ENCODE results near the gene IRF6. TPM values are rescaled to one million over a fixed set of nuclear protein-coding genes. Genes with fewer than 3 reads are reported as not detected.
A peak's percentile ranks its signal among the peaks of the same experiment; 100 is the strongest.

The IRF6 gene
- total RNA-seq = under 0.01 and 0.66 TPM in 2 replicates
- 0.87 and 1.00 TPM in 2 replicates for polyA plus RNA-seq
- polyA plus RNA-seq (2012) = 0.36 and 0.83 TPM in 2 replicates
- 1.9 and 6.1 TPM in 2 replicates for polyA minus RNA-seq (ENCODE audit: low replicate concordance)

DNA sequence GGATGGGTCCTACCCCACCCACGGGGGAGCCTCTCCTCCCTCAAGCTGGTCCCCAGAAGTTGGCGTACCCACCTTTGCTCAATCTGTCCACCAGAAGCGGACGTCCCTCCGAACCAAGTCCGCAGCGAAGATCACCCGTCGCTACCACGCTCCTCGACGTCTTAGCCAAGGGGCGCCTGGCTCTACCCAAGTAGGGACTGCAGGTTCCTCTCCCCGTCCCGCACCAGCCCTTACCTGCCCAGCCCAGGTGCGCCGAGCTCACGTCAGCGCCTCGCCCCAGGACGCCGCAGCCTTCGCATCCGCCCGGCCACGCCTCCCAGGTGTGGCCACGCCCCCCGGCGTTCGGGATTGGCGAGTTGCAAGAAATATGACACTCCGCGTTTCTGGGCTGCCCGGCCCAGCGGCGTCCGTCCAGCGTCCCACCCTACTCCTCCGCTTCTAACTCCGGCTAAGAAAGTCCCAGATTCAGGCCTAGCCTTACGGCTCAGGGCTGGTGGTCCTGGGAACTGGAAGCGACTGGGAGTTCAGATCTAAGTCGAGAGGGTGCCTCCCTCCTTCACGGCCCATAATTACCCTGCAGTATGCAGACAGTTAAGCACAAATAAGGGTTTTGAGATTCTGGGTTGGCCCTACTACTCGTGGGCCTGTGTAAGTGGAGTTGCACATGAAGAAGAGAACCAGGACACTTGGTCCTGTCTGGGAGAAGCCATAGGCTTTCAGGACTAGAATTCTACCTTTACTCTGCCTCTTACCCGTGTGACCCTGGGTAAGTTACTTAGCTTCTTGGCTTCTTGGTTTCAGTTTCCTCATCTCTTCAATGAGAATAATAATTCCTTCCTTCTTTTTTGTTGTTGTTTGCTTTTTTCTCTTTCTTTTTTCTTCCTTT lies at the start of gene IRF6:
IRF6 (minus strand) TSS at position 268 of the 886 bp plus-strand sequence. CDS start 4,729 bp downstream, outside the sequence.
- H3K9ac ChIP-seq (ENCODE audit: insufficient read depth, low read length) = no peak within 1 kb of the TSS
- H3K36me3 ChIP-seq (ENCODE audit: control insufficient read depth, insufficient read depth, low read length) = no peaks in the 10 kb centered on the region
- H4K20me1 ChIP-seq (ENCODE audit: control insufficient read depth, extremely low read depth, insufficient read depth, low read length) = no peaks in the 10 kb centered on the region
- H3K27ac ChIP-seq (ENCODE audit: insufficient read depth, low read length) = peak within 1 kb of the TSS; percentile 55
- peak; percentile 68 to 77 for DNase-seq (ENCODE audit: low read depth in 2 of 2)
- H2AFZ ChIP-seq (ENCODE audit: low read length) = peak within 1 kb of the TSS; percentile 95
- no peaks in the 10 kb centered on the region for H3K79me2 ChIP-seq (ENCODE audit: control insufficient read depth, insufficient read depth, low read length)
- H3K4me3 ChIP-seq (replicated peaks in 1 of 4; ENCODE audit: control extremely low read depth in 1 of 4, insufficient read depth in 1 of 4, low read depth in 3 of 4, low read length in 4 of 4) = peak within 1 kb of the TSS; percentile 21 to 51 (median 32)
- TF ChIP-seq, protein P1, sequence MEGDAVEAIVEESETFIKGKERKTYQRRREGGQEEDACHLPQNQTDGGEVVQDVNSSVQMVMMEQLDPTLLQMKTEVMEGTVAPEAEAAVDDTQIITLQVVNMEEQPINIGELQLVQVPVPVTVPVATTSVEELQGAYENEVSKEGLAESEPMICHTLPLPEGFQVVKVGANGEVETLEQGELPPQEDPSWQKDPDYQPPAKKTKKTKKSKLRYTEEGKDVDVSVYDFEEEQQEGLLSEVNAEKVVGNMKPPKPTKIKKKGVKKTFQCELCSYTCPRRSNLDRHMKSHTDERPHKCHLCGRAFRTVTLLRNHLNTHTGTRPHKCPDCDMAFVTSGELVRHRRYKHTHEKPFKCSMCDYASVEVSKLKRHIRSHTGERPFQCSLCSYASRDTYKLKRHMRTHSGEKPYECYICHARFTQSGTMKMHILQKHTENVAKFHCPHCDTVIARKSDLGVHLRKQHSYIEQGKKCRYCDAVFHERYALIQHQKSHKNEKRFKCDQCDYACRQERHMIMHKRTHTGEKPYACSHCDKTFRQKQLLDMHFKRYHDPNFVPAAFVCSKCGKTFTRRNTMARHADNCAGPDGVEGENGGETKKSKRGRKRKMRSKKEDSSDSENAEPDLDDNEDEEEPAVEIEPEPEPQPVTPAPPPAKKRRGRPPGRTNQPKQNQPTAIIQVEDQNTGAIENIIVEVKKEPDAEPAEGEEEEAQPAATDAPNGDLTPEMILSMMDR (conservative IDR thresholded peaks at IDR 0.05 in 1 of 2, IDR thresholded peaks at IDR 0.05 in 1 of 2; ENCODE audit: low read depth in 1 of 2, low read length in 2 of 2) = no peak
- TF ChIP-seq EZH2 (IDR thresholded peaks at IDR 0.05; ENCODE audit: low read length, missing control alignments) = no peak
- H3K27me3 ChIP-seq (ENCODE audit: control insufficient read depth, insufficient read depth, low read length) = peaks cover 4% of the 10 kb centered on the region
- H3K4me2 ChIP-seq (ENCODE audit: extremely low read depth, insufficient read depth, low read length) = peak within 1 kb of the TSS; percentile 79
- H3K4me1 ChIP-seq (ENCODE audit: control insufficient read depth, extremely low read depth, insufficient read depth, low read length) = peaks cover 8% of the 10 kb centered on the region
- no peaks in the 10 kb centered on the region for H3K9me3 ChIP-seq (ENCODE audit: control insufficient read depth, insufficient read depth, low read depth, low read length)

- H3K9ac ChIP-seq (ENCODE audit: insufficient read depth, low read length) = no peak overlapping the region
- no peak overlapping the region for H3K27ac ChIP-seq (ENCODE audit: insufficient read depth, low read length)
- H3K79me2 ChIP-seq (ENCODE audit: control insufficient read depth, insufficient read depth, low read length) = no peaks in the 10 kb centered on the region
- H3K4me3 ChIP-seq (replicated peaks in 1 of 4; ENCODE audit: control extremely low read depth in 1 of 4, insufficient read depth in 1 of 4, low read depth in 3 of 4, low read length in 4 of 4) = no peak overlapping the region
- no peaks in the 10 kb centered on the region for H3K27me3 ChIP-seq (ENCODE audit: control insufficient read depth, insufficient read depth, low read length)
- peaks cover 2% of the 10 kb centered on the region for H3K36me3 ChIP-seq (ENCODE audit: control insufficient read depth, insufficient read depth, low read length)
- no peak overlapping the region for H2AFZ ChIP-seq (ENCODE audit: low read length)
- no peaks in the 10 kb centered on the region for H4K20me1 ChIP-seq (ENCODE audit: control insufficient read depth, extremely low read depth, insufficient read depth, low read length)
- no peaks in the 10 kb centered on the region for H3K4me1 ChIP-seq (ENCODE audit: control insufficient read depth, extremely low read depth, insufficient read depth, low read length)
- TF ChIP-seq, protein P1 (conservative IDR thresholded peaks at IDR 0.05 in 1 of 2, IDR thresholded peaks at IDR 0.05 in 1 of 2; ENCODE audit: low read depth in 1 of 2, low read length in 2 of 2) = no peak
- no peak for TF ChIP-seq EZH2 (IDR thresholded peaks at IDR 0.05; ENCODE audit: low read length, missing control alignments)
- H3K9me3 ChIP-seq (ENCODE audit: control insufficient read depth, insufficient read depth, low read depth, low read length) = no peaks in the 10 kb centered on the region
- no peak for DNase-seq (ENCODE audit: low read depth in 2 of 2)
- no peak overlapping the region for H3K4me2 ChIP-seq (ENCODE audit: extremely low read depth, insufficient read depth, low read length)
Measured at GRCh38 chr1:209855623-209856022, 49.7 kb upstream of the IRF6 start.

DNA sequence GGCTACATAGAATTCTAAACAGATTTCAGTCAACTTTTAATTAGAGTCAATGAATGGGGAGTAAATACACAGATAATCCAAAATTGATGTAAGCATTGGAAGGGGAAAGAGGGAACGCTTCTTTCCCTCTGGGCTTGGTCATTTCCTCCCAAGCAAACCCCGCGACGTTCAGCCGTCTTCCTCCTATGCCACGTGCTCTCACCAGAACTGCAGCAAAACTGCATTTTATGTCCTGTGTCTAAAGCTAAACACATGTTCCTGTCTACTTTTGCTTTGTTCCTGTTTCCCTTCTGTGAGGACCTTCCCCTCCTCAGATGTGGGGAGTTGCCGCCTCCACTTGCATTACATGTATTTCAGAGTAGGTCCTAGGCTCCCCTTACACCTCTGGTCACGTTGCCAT lies 49.1 kb upstream of the IRF6 start:
- H3K36me3 ChIP-seq (ENCODE audit: control insufficient read depth, insufficient read depth, low read length) = peaks cover 2% of the 10 kb centered on the region
- H2AFZ ChIP-seq (ENCODE audit: low read length) = no peak overlapping the region
- no peak overlapping the region for H3K27ac ChIP-seq (ENCODE audit: insufficient read depth, low read length)
- no peak for DNase-seq (ENCODE audit: low read depth in 2 of 2)
- no peaks in the 10 kb centered on the region for H4K20me1 ChIP-seq (ENCODE audit: control insufficient read depth, extremely low read depth, insufficient read depth, low read length)
- TF ChIP-seq, protein P1 (conservative IDR thresholded peaks at IDR 0.05 in 1 of 2, IDR thresholded peaks at IDR 0.05 in 1 of 2; ENCODE audit: low read depth in 1 of 2, low read length in 2 of 2) = no peak
- TF ChIP-seq EZH2 (IDR thresholded peaks at IDR 0.05; ENCODE audit: low read length, missing control alignments) = no peak
- H3K9ac ChIP-seq (ENCODE audit: insufficient read depth, low read length) = no peak overlapping the region
- no peaks in the 10 kb centered on the region for H3K27me3 ChIP-seq (ENCODE audit: control insufficient read depth, insufficient read depth, low read length)
- no peaks in the 10 kb centered on the region for H3K4me1 ChIP-seq (ENCODE audit: control insufficient read depth, extremely low read depth, insufficient read depth, low read length)
- H3K4me3 ChIP-seq (replicated peaks in 1 of 4; ENCODE audit: control extremely low read depth in 1 of 4, insufficient read depth in 1 of 4, low read depth in 3 of 4, low read length in 4 of 4) = no peak overlapping the region
- no peaks in the 10 kb centered on the region for H3K9me3 ChIP-seq (ENCODE audit: control insufficient read depth, insufficient read depth, low read depth, low read length)
- H3K4me2 ChIP-seq (ENCODE audit: extremely low read depth, insufficient read depth, low read length) = no peak overlapping the region
- no peaks in the 10 kb centered on the region for H3K79me2 ChIP-seq (ENCODE audit: control insufficient read depth, insufficient read depth, low read length)

Measured in fibroblast of lung (primary cell).